ENCODE results near the gene TCOF1.

GRCh38 chr5:150328515-150328914 is 29.0 kb upstream of the TCOF1 start:
- TF ChIP-seq POLR2AphosphoS5 (IDR thresholded peaks at IDR 0.05; ENCODE audit: low read depth, low read length) (no peak), POLR2A (IDR thresholded peaks at IDR 0.05; ENCODE audit: low read depth, low read length) (no peak)

Data from GM12891 (cell line).